NCI-H1092 treated with DMSO at 0.1 percent for 48 hours (cell line): ENCODE measurements around the gene TRIM28.
"Not testable (repeated sequence)": the region's sequence is repeated elsewhere in the genome, so short reads cannot be mapped to it uniquely, and the experiment has no call there.

Experiments
- DNase-seq: peaks from one replicate; lab custom pipeline; 2025; lab: John Stamatoyannopoulos, UW

The TRIM28 gene

GRCh38 chr19:58561373-58562121 is 17.7 kb downstream of the TRIM28 start:
- DNase-seq, result no peak

GRCh38 chr19:58562122-58563033 is 18.5 kb downstream of the TRIM28 start:
- DNase-seq, result no peak

- DNase-seq, result no peak
Measured at GRCh38 chr19:58563034-58563573, 19.2 kb downstream of the TRIM28 start.

- DNase-seq, result no peak
Measured at GRCh38 chr19:58563823-58564222, 20.0 kb downstream of the TRIM28 start.

- no peak for DNase-seq
Measured at GRCh38 chr19:58566989-58567388, 23.1 kb downstream of the TRIM28 start.

- no peak for DNase-seq
Measured at GRCh38 chr19:58568453-58569130, 24.7 kb downstream of the TRIM28 start.

- no peak for DNase-seq
Measured at GRCh38 chr19:58569191-58569942, 25.5 kb downstream of the TRIM28 start.

- DNase-seq, result no peak
Measured at GRCh38 chr19:58569943-58570670, 26.2 kb downstream of the TRIM28 start.

GRCh38 chr19:58570770-58571574 is 27.1 kb downstream of the TRIM28 start:
- no peak for DNase-seq

GRCh38 chr19:58571575-58571947 is 27.7 kb downstream of the TRIM28 start:
- DNase-seq, result no peak

GRCh38 chr19:58572026-58572817 is 28.4 kb downstream of the TRIM28 start:
- DNase-seq, result no peak

- DNase-seq, result no peak
Measured at GRCh38 chr19:58572818-58573657, 29.2 kb downstream of the TRIM28 start, which contains the start of gene MZF1. Gene MZF1 (minus strand): TSS chr19:58573335. CDS start chr19:58571389, 1,946 bp downstream.

- no peak for DNase-seq
Measured at GRCh38 chr19:58573658-58574164, 29.8 kb downstream of the TRIM28 start.

GRCh38 chr19:58575183-58576041 is 31.5 kb downstream of the TRIM28 start:
- no peak for DNase-seq

- DNase-seq, result not testable (repeated sequence)
Measured at GRCh38 chr19:58577581-58577980, 33.7 kb downstream of the TRIM28 start.

GRCh38 chr19:58578012-58578925 is 34.4 kb downstream of the TRIM28 start:
- DNase-seq, result no peak
